Glutamatergic neuron (in vitro differentiated cells): ENCODE data around the gene TIAM2. TPM values are rescaled to one million over a fixed set of nuclear protein-coding genes. Genes with fewer than 3 reads are reported as not detected.
A peak's percentile ranks its signal among the peaks of the same experiment; 100 is the strongest.
"Not testable (repeated sequence)": the region's sequence is repeated elsewhere in the genome, so short reads cannot be mapped to it uniquely, and the experiment has no call there.

Experiments
- DNase-seq: peaks from one replicate; pipeline ENCODE4 v3.0.0; 2022
- H3K27ac Mint-ChIP-seq: one replicate; pipeline ENCODE4 v1.8.0; 2020; ENCODE audit warnings: mild to moderate bottlenecking, mixed read lengths, inconsistent platforms; ENCODE audit not compliant: unreplicated experiment
- H3K27me3 Mint-ChIP-seq: one replicate; pipeline ENCODE4 v1.8.0; 2020; ENCODE audit warnings: mild to moderate bottlenecking, moderate library complexity, mixed read lengths, inconsistent platforms; ENCODE audit not compliant: unreplicated experiment
- H3K36me3 Mint-ChIP-seq: one replicate; pipeline ENCODE4 v1.8.0; 2020; ENCODE audit warnings: mild to moderate bottlenecking, mixed read lengths, inconsistent platforms; ENCODE audit not compliant: unreplicated experiment
- H3K4me1 Mint-ChIP-seq: one replicate; pipeline ENCODE4 v1.8.0; 2020; ENCODE audit warnings: mild to moderate bottlenecking, low read depth, mixed read lengths, inconsistent platforms; ENCODE audit not compliant: unreplicated experiment
- H3K4me3 Mint-ChIP-seq: one replicate; pipeline ENCODE4 v1.8.0; 2020; ENCODE audit warnings: mild to moderate bottlenecking, mixed read lengths, inconsistent platforms; ENCODE audit not compliant: unreplicated experiment
- H3K9me3 Mint-ChIP-seq: one replicate; pipeline ENCODE4 v1.8.0; 2020; ENCODE audit warnings: mild to moderate bottlenecking, moderate library complexity, mixed read lengths, inconsistent platforms; ENCODE audit not compliant: unreplicated experiment
- CTCF ChIP-seq: fragments of 200-600 bp; sonication (generic); IDR thresholded peaks from one replicate; pipeline ENCODE4 v1.5.0; 2021; ENCODE audit not compliant: partially characterized antibody, unreplicated experiment
- total RNA-seq: library from RNA; stranded (reverse); fragmentation: NEBNext Ultra II Directional; extraction: Animal tissue kit (Norgen Biotek cat#: 25700); gene quantifications from one replicate; pipeline ENCODE4 v1.2.1, GENCODE V29; 2021; ENCODE audit not compliant: unreplicated experiment

The TIAM2 gene
- total RNA-seq, 1 donor from 2014 or later: 113 TPM

GRCh38 chr6:154956771-154957522, 38.2 kb upstream of the TIAM2 start:
- no peaks in the 10 kb centered on the region for H3K4me1 Mint-ChIP-seq
- H3K4me3 Mint-ChIP-seq: no peak overlapping the region
- H3K9me3 Mint-ChIP-seq: peaks cover 4% of the 10 kb centered on the region
- no peak overlapping the region for H3K27ac Mint-ChIP-seq
- H3K36me3 Mint-ChIP-seq: peaks cover 4% of the 10 kb centered on the region
- DNase-seq: no peak
- peaks cover 2% of the 10 kb centered on the region for H3K27me3 Mint-ChIP-seq
- no peak for TF ChIP-seq CTCF

GRCh38 chr6:154958469-154958868, 36.6 kb upstream of the TIAM2 start:
- no peak for DNase-seq
- H3K4me3 Mint-ChIP-seq: no peak overlapping the region
- peaks cover 6% of the 10 kb centered on the region for H3K9me3 Mint-ChIP-seq
- TF ChIP-seq CTCF: no peak
- no peaks in the 10 kb centered on the region for H3K27me3 Mint-ChIP-seq
- H3K4me1 Mint-ChIP-seq: no peaks in the 10 kb centered on the region
- no peaks in the 10 kb centered on the region for H3K36me3 Mint-ChIP-seq
- H3K27ac Mint-ChIP-seq: no peak overlapping the region

- no peak overlapping the region for H3K4me3 Mint-ChIP-seq
- no peak for DNase-seq
- no peaks in the 10 kb centered on the region for H3K4me1 Mint-ChIP-seq
- H3K27me3 Mint-ChIP-seq: no peaks in the 10 kb centered on the region
- TF ChIP-seq CTCF: no peak
- H3K36me3 Mint-ChIP-seq: no peaks in the 10 kb centered on the region
- H3K9me3 Mint-ChIP-seq: peaks cover 6% of the 10 kb centered on the region
- H3K27ac Mint-ChIP-seq: no peak overlapping the region
Measured at GRCh38 chr6:154960299-154960843, 34.7 kb upstream of the TIAM2 start.

- H3K27me3 Mint-ChIP-seq: no peaks in the 10 kb centered on the region
- TF ChIP-seq CTCF: no peak
- no peak overlapping the region for H3K27ac Mint-ChIP-seq
- H3K36me3 Mint-ChIP-seq: no peaks in the 10 kb centered on the region
- DNase-seq: no peak
- peaks cover 6% of the 10 kb centered on the region for H3K9me3 Mint-ChIP-seq
- H3K4me1 Mint-ChIP-seq: no peaks in the 10 kb centered on the region
- no peak overlapping the region for H3K4me3 Mint-ChIP-seq
Measured at GRCh38 chr6:154960854-154961530, 34.1 kb upstream of the TIAM2 start.

- H3K4me1 Mint-ChIP-seq: no peaks in the 10 kb centered on the region
- no peak for DNase-seq
- H3K4me3 Mint-ChIP-seq: no peak overlapping the region
- H3K36me3 Mint-ChIP-seq: no peaks in the 10 kb centered on the region
- H3K27ac Mint-ChIP-seq: no peak overlapping the region
- H3K27me3 Mint-ChIP-seq: no peaks in the 10 kb centered on the region
- no peak for TF ChIP-seq CTCF
- H3K9me3 Mint-ChIP-seq: peaks cover 8% of the 10 kb centered on the region
Measured at GRCh38 chr6:154962753-154963152, 32.4 kb upstream of the TIAM2 start.

GRCh38 chr6:154966065-154966770, 28.9 kb upstream of the TIAM2 start:
- peak overlapping the region; percentile 22 for H3K27ac Mint-ChIP-seq
- not testable (repeated sequence) for H3K4me3 Mint-ChIP-seq, H3K27me3 Mint-ChIP-seq, H3K4me1 Mint-ChIP-seq, DNase-seq, H3K9me3 Mint-ChIP-seq, H3K36me3 Mint-ChIP-seq
